Epithelial cell of esophagus (primary cell): ENCODE results near the gene P2RY6.

Experiments
- DNase-seq: peaks from one replicate; pipeline ENCODE4 v3.0.0; 2010; ENCODE audit warnings: low read depth
- H3K4me3 ChIP-seq: 2 replicates; pipeline ENCODE4 v1.5.1; 2011; ENCODE audit warnings: mild to moderate bottlenecking, low read length, control low read depth
- TF ChIP-seq, protein P1 (sequence below): IDR thresholded peaks from 2 replicates; pipeline ENCODE4 v1.5.1; 2011; ENCODE audit warnings: low read depth, mild to moderate bottlenecking, low read length, control low read depth, inconsistent platforms; ENCODE audit not compliant: insufficient read depth; ENCODE audit errors: missing control alignments

The P2RY6 gene

DNA sequence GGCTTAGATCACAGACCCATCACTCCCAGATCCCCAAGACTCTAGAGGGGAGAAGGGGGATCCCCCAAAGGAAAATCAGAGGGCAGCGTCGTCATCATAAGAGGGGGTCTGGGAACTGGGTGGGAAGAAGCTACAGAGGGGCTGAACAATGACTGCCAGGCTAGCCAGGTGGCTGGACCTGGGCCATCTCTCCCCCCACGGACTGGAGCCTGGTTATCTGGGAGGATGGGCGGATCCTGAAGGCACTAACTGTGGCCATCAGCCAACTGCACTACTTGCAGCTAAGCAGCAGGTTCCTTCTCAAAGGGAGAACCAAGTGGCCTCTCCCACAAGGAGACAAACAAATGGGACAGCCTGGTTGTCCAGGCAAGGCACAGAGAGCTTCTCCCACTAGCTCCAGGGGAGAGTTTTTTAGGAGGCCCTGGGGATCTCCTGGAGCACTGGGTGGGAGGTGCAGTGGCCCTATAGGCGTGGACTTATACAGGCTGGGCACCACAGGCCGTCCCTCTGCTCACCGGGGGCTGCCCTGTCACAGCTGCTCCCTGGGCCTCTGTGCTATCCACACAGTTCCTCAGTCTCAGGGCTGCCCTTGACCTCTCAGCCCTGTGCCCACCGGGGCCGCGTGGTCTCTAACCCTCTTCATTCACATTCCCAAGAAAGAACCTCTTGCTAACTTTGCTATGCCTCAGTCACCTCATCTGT is 15.4 kb downstream of the P2RY6 start:
- TF ChIP-seq, protein P1, sequence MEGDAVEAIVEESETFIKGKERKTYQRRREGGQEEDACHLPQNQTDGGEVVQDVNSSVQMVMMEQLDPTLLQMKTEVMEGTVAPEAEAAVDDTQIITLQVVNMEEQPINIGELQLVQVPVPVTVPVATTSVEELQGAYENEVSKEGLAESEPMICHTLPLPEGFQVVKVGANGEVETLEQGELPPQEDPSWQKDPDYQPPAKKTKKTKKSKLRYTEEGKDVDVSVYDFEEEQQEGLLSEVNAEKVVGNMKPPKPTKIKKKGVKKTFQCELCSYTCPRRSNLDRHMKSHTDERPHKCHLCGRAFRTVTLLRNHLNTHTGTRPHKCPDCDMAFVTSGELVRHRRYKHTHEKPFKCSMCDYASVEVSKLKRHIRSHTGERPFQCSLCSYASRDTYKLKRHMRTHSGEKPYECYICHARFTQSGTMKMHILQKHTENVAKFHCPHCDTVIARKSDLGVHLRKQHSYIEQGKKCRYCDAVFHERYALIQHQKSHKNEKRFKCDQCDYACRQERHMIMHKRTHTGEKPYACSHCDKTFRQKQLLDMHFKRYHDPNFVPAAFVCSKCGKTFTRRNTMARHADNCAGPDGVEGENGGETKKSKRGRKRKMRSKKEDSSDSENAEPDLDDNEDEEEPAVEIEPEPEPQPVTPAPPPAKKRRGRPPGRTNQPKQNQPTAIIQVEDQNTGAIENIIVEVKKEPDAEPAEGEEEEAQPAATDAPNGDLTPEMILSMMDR, result no peak
- DNase-seq, result no peak
- no peak overlapping the region for H3K4me3 ChIP-seq

DNA sequence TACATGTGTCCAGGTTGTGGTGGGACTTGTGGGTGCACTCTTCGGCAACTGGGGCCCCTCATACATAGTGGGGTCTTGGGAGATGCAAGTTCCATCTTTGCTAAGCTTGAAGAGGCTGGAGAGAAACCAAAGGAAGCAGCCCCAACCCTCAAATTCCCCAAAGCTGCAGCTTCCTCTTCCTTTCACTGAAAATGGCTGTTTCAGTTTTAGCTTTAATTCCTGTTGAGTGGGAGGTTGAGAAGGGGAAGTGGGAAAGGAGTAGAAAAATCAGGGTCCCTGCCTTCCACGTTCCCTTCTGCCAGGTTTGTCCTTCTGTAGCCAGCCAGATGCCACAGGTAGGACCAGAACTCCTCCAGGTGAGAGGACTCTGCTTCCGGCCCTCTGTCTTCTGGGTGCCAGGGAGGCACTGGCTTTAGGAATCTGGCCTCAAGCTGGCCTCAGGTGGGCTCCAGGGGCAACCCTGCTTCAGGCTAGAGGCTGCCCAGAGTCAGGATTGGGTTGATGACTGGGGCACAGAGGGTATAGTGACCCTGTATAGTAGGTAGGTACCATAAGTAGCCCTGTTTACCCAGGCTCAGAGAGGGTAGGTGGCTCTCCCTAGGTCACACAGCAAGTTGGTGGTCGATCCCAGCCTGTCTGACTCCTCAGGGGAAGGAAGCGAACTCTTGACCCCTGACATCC is 16.2 kb downstream of the P2RY6 start:
- no peak for DNase-seq
- H3K4me3 ChIP-seq, result no peak overlapping the region
- TF ChIP-seq, protein P1, result no peak

DNA sequence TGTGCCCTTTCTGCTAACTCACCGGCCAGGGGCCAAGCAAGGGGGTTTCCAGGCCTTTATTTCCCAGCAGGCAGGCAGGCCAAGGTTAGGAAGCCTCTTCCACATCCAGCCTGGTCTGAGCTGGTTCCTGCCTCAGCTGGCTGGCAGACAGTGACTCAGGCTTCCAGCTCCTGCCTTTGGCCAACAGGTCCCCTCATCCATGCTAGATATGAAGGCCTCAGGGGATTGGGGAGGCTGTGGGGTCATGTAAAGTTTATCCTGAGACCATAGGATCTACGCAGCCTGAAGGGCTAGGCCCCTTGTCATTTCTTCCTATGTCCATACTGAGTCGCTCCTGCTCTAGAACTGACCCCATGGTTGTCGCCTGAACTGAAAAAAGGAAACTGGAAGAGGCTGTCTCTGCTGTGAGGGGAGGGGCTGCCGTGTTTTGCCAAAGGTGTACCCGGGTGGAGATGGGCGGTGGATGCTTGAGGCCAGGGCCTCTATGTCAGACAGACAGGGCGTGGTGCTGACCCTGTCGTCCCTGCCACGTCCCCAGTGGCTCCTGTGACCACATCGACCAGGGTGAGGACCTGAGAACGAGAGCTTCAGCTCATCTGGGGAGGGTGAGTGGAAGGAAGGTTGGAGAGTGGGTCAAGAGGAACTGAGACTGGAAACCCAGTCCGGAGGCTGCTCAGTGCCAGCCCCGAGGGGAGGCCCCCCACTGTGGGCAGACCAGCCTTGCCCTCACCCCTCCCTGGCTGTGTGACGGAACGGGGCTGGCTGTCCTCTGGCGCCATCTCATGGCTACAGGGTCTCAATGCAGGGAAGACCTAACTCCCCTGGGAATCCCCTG is 17.0 kb downstream of the P2RY6 start:
- TF ChIP-seq, protein P1, result peak; percentile 98
- peak; percentile 76 for DNase-seq
- no peak overlapping the region for H3K4me3 ChIP-seq

DNA sequence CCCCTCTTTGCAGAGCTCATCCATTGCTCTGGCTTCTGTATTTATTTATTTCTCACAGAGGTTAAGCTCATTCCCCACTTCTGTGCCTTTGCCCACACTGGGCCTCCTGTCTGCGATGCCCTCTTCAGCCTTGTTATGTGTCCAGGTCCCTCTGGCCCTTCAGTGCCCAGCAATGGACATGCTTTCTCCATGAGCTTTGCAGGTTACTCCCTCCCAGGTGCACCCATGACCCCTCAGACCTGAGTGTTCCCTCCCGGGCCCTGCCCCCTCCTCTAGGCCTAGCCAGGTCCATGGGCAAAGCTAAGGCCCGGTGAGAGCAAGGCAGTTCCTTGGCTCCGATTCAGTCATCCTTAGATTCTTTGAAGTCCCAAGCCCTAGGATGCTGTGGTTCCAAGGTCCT is 18.4 kb downstream of the P2RY6 start:
- no peak for DNase-seq
- H3K4me3 ChIP-seq, result no peak overlapping the region
- TF ChIP-seq, protein P1, result no peak

DNA sequence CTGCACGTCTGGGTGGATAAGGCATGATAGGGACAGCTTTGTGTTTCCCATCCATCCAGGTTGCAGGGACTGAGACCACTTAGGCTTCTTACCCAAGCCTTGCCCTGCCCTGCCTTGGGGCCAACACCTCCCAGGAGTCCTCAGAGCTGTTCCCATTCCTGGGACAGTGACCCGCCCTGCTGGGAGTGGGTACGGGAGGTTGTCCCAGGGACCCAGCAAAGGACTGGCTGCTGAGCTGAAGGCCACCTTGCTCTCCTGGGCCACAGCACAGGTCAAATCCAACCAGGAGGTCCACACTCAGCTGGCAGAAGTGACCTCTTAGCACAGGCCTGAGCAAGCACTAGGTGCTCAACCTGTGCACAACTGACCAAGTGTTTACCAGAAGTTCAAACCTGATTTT is 19.1 kb downstream of the P2RY6 start:
- TF ChIP-seq, protein P1, result no peak
- no peak for DNase-seq
- no peak overlapping the region for H3K4me3 ChIP-seq

DNA sequence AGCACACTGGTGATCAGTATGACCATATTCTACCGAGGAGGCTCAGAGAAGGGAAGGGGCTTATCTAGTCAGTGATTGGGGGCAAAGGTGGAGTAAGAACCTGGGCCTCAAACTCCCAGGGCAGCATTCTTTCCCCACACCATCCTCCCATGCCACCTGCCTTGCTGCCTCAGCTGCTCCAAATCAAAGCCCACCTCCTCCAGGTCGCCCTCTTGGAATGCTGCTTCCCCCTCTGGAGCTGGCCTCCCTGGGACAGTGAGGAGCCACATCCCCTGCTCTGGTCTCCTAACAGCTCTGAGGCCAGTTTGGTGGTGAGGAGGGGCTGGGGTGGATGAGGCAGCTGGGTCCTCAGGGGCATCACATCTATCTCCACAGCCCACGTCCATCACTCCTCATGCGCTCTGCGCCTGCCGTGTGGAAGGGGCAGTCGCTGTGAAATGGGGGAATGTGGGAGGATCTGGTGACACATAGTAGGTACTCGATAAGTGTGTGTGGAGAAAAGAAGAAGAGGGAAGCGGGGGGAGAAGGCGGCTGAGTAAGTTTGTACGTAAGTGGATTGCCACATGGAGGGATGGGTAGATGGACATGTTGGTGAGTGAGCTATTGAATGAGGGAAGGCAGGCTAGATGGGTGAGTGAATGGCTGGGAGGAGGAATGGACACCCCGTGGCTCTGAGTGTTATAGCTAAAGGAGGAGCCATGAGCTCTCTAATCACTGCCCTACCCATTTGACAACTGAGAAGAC is 19.8 kb downstream of the P2RY6 start:
- H3K4me3 ChIP-seq, result no peak overlapping the region
- TF ChIP-seq, protein P1, result no peak
- DNase-seq, result peak; percentile 18
